Neural cell (in vitro differentiated cells): ENCODE data around the gene SLC25A26.

ENCODE experiments used
- CTCF ChIP-seq: fragments of 450-650 bp; IDR thresholded peaks from 2 replicates; pipeline ENCODE4 v1.5.1; 2014; ENCODE audit warnings: antibody characterized with exemption, mild to moderate bottlenecking, moderate library complexity; ENCODE audit not compliant: poor library complexity, severe bottlenecking
- EP300 ChIP-seq: fragments of 450-650 bp; conservative IDR thresholded peaks from 2 replicates; pipeline ENCODE4 v1.6.1; 2014; ENCODE audit warnings: antibody characterized with exemption, mild to moderate bottlenecking, moderate library complexity; ENCODE audit not compliant: poor library complexity, severe bottlenecking
- EZH2 ChIP-seq: fragments of 200-600, 300-800 bp; shearing (Covaris generic), sonication (generic); IDR thresholded peaks from 2 replicates; pipeline ENCODE4 v1.6.1; 2014; ENCODE audit warnings: antibody characterized with exemption, low read length, borderline replicate concordance, mild to moderate bottlenecking; ENCODE audit not compliant: insufficient read depth, poor library complexity, severe bottlenecking
- MXI1 ChIP-seq: fragments of 450-650 bp; conservative IDR thresholded peaks from 2 replicates; pipeline ENCODE4 v1.6.1; 2014; ENCODE audit warnings: antibody characterized with exemption, mild to moderate bottlenecking; ENCODE audit not compliant: poor library complexity, severe bottlenecking
- POLR2AphosphoS5 ChIP-seq: IDR thresholded peaks from 2 replicates; pipeline ENCODE4 v1.6.1; 2012
- REST ChIP-seq: IDR thresholded peaks from 2 replicates; pipeline ENCODE4 v1.6.1; 2012; ENCODE audit warnings: borderline replicate concordance
- SMC3 ChIP-seq: fragments of 450-650 bp; conservative IDR thresholded peaks from 2 replicates; pipeline ENCODE4 v1.6.1; 2014; ENCODE audit warnings: antibody characterized with exemption, mild to moderate bottlenecking, moderate library complexity; ENCODE audit not compliant: poor library complexity
- TAF1 ChIP-seq: IDR thresholded peaks from 2 replicates; pipeline ENCODE4 v1.6.1; 2012; ENCODE audit warnings: low read depth

- TF ChIP-seq EZH2 (no peak), REST (no peak), CTCF (no peak), POLR2AphosphoS5 (no peak), TAF1 (no peak), EP300 (no peak), SMC3 (no peak), MXI1 (no peak)
Measured at GRCh38 chr3:66423791-66424190, 203.0 kb downstream of the SLC25A26 start.
